ENCODE results near the gene NLRC5.
"Not testable (repeated sequence)": the region's sequence is repeated elsewhere in the genome, so short reads cannot be mapped to it uniquely, and the experiment has no call there.

Gene NLRC5

GRCh38 chr16:57109259-57110105 is 120.1 kb downstream of the NLRC5 start:
- not testable (repeated sequence) for DNase-seq

DNA sequence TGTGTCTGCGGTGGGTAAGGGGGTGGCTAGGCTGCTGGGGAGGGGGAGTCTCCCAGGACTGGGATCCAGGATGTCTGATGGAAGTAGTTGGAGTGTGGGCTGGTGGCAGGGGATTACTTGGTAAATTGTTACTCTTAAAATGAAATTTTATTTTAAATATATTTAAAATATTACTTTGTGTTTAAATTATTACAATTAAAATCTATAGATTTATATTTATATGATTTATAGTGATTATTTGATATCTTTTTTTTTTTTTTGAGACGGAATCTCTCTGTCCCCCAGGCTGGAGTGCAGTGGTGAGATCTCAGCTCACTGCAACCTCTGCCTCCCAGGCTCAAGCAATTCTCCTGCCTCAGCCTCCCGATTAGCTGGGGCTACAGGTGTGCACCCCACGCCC is 121.6 kb downstream of the NLRC5 start:
- no peak for DNase-seq

DNA sequence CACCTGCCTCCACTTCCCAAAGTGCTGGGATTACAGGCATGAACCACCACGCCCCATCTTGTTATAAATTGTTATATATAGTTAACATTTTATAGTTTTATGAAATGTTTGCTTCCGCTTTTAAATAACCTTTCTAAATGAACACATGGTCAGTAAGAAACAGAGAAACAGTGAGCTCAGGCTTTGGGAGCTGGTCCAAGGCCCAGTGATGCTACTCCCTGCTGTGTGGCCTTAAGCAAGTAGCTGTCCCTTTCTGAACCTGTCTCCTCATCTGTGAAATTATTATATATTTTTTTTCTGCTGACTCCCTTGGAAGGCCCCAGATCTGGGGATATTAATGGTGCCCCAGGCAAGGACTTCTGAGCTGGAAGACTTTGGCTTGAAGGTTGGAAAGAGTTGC is 122.1 kb downstream of the NLRC5 start:
- no peak for DNase-seq

DNA sequence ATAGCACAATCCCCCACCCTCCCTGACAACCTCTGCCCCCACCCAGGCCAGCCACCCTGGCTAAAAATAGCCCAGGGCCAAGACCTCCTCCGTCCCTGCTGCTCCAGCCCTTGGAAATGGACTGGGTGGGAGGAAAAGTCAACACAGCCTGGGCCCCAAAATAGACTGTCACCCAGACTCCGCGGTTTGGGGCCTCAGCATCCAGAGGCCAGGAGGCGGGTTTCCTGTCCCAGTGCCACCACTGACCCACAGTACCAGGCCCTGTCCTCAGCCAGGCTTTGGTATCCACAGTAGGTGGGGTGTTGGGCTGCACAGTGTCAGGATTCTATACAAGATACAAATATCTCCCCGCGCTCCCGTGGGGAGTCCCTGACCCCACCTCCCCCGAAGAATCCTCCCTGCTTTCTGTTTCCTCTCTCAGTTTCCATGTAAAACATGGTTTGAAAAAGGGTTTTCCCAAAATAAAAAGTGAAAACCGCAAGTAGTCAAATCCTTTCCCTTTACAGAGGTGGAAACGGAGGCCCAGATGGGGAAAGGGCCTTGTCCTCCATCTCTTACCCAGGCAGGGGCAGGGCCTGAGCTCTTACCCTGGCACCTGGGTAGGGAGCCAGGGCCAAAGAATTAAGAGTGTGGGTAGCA is 123.2 kb downstream of the NLRC5 start:
- DNase-seq: no peak

DNA sequence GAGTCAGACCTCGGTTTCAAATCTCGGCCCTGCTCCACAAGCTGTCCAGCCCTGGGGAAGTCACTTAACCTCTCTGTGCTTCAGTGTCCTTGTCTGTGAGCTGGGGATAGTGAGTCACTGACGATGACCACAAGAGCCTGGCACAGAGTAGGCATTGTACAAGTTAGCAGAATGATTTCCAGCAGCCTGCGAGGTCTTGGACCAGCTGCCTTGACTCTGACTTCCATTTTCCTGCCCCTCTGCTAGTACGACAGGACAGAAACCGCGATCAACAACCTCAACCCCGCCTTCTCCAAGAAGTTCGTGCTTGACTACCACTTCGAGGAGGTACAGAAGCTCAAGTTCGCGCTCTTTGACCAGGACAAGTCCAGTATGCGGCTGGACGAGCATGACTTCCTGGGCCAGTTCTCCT is 123.7 kb downstream of the NLRC5 start:
- DNase-seq: no peak

DNA sequence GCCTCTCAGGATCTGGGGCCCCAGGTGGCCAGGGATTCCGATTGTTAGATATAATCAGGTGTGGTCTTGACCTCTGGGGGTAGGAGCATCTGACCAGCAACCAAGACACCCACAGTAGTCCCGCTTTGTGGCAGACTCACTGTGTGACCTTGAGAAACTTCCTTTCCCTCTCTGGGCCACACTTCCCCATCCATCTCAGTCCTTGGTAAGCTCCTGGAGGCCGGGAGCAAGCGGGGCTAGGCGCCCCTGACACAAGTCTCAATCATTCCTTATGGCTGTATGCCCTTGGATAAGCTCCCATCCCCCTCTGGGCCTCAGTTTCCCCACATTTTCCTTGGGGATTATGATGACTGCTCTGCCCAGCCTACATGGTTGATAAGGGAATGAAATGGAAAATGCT is 124.3 kb downstream of the NLRC5 start:
- no peak for DNase-seq

DNA sequence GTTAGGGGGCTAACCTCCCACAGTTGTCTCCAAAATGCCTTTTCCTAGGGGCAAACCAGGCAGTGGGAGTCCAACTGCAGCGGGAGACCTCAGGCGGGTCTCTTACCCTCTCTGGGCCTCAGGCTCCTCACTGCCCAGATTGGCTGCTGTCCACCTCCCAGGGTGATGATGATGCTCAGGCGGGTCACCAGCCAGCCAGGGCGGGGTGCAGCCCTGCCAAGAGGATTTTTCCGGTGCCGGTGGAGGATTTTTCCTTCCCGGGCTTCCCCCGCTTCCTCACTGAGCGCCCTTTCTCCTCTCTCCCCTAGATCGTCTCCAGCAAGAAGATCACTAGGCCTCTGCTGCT is 125.8 kb downstream of the NLRC5 start:
- no peak for DNase-seq

DNA sequence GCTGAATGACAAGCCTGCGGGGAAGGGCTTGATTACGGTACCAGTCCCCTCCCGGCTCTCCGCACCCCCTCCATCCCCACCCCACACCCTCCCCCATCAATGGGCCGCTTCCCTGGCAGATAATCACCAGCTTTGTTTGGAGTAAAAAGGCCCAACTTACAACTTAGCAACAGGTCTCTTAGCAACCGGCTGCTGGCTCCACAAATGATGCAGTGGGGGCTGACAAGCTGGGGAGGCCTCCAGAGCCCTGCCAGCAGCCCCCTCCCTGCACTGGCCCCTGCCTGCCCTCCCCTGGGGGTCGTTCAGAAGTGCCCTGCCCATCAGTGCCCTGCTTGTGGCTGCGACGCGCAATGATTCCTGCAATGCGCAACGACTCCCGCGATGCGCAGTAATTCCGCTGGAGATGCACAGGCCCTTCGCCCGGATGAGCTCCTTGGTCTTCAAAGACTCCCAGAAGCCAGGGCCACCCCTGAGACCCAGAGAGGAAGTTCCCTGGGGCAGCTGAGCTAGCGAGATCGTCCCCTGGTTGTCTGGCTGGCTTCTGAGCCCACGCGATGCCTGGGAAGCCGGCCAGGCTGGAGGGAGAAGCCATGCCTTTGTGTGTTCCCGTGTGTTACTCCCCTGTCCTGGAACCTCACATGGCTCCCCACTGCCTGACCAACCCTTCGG is 126.3 kb downstream of the NLRC5 start:
- no peak for DNase-seq

GRCh38 chr16:57118461-57119084 is 129.2 kb downstream of the NLRC5 start:
- no peak for DNase-seq

- DNase-seq: no peak
These were observed 134.0 kb downstream of the NLRC5 start for GRCh38 chr16:57123216-57123973.

GRCh38 chr16:57123974-57124674 is 134.8 kb downstream of the NLRC5 start:
- DNase-seq: no peak

DNA sequence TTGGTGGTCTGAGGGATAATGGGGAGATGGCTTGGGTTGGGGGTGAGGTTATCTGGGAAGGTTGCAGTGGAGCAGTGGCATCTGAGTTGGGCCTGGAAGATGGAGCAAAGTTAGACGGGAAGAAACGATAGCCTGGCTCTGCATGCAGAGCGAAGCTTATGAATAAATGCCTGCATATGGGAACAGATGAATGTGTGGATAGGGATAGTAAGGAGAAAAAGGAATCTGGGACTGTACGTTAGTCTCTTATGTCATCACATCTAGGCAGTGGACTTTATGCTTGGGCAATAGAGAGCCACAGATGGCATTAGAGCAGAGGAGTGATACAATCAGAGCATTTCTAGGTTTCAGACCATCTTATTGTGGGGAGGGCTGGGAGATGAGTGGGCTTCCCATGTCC is 136.0 kb downstream of the NLRC5 start:
- no peak for DNase-seq

- DNase-seq: no peak
These were observed 136.6 kb downstream of the NLRC5 start for GRCh38 chr16:57125969-57126368.

DNA sequence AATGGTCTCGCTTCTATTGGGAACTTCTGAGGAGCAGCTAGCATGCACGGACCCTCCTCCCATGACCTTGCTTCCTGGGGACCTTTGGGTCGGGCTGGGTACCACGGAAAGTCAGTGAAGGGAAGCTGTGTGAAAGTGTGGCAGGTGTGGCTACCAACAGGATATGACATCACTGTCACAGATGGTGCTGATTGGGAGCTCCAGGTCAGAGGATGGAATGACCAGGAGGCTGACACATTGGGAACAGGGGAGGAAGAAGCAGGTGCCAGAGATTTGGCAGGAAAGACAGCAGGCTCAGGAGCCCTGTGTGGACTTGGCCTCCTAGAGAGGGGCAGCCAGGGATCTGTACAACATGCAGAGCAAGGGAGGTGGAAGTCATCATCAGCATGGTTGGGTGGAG is 137.1 kb downstream of the NLRC5 start:
- no peak for DNase-seq

GRCh38 chr16:57127037-57127763 is 137.8 kb downstream of the NLRC5 start:
- DNase-seq: no peak

DNA sequence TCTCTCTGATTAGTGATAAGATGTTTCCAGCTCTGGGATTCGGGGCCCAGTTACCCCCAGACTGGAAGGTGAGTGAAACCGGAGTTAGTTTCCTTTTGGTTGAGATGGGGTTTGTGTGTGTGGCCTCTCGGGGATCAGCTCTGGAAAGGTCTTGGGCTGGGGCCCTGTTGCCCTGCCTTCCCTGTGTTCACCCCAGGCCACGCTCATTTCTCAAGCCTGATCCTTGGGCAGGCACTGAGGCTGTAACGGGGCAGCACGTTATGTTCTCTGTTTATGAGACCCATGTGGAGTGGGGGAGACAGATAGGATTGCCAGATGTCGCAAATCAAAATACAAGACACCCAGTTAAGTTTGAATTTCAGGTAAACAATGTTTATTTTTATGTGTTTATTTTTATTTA is 138.5 kb downstream of the NLRC5 start:
- DNase-seq: no peak

- DNase-seq: no peak
These were observed 139.5 kb downstream of the NLRC5 start for GRCh38 chr16:57128771-57129389.

GRCh38 chr16:57130950-57131321 is 141.6 kb downstream of the NLRC5 start:
- no peak for DNase-seq

- no peak for DNase-seq
These were observed 142.1 kb downstream of the NLRC5 start for GRCh38 chr16:57131351-57131970.

DNA sequence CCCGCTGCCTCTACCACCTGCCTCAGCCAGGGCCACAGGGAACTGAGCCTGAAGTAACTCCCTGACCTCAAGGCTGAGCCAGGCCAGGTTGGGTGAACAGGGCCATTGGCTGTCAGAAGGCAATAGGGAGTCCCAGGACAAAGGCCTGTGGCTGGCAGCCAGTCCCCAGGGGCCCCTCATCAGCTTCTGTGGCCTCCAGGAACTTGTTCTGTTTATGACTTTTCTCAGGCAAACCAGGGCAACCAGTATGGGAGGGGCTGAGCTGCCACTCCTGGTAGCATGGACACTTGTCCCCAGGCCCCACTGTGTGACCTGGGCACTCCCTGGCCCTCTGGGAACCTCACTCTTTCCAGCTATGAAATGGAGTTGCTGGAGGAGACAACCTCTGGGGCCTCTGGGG is 143.1 kb downstream of the NLRC5 start:
- DNase-seq: no peak

GRCh38 chr16:57133031-57133430 is 143.7 kb downstream of the NLRC5 start:
- DNase-seq: no peak
